Left lung (tissue), 10 donors: ENCODE measurements around the gene ANGPTL2. TPM values are rescaled to one million over a fixed set of nuclear protein-coding genes. Genes with fewer than 3 reads are reported as not detected.

Experiments used
- ATAC-seq: fragments of 200-7000 bp; cut with Tn5 transposase; one replicate; pipeline ENCODE4 v1.9.1; 2020; ENCODE audit warnings: moderate library complexity
- DNase-seq, 4 donors: peaks; one replicate each; pipeline ENCODE4 v3.0.0-alpha.2; 2013 to 2020
- H3K27ac ChIP-seq, 2 donors: fragments of 200-600 bp; sonication (generic) in 1 of 2; one replicate each; pipeline versions ENCODE4 v1.5.0 to v1.8.0; 2020 to 2021
- H3K27me3 ChIP-seq, 2 donors: fragments of 200-600 bp; sonication (generic) in 1 of 2; one replicate each; pipeline versions ENCODE4 v1.5.0 to v1.8.0; 2020 to 2021
- H3K36me3 ChIP-seq, 2 donors: fragments of 200-600 bp; sonication (generic) in 1 of 2; one replicate each; pipeline versions ENCODE4 v1.5.0 to v1.8.0; 2020 to 2021
- H3K4me1 ChIP-seq, 2 donors: fragments of 200-600 bp; one replicate each; pipeline ENCODE4 v1.8.0; 2021
- H3K4me3 ChIP-seq, 2 donors: fragments of 200-600 bp; sonication (generic) in 1 of 2; one replicate each; pipeline versions ENCODE4 v1.5.0 to v1.8.0; 2020 to 2021; ENCODE audit warnings: mild to moderate bottlenecking in 1 of 2
- H3K9me3 ChIP-seq, 2 donors: fragments of 200-600 bp; sonication (generic) in 1 of 2; one replicate each; pipeline versions ENCODE4 v1.5.0 to v1.8.0; 2020 to 2021
- CTCF ChIP-seq, 2 donors: fragments of 200-600 bp; sonication (generic) in 1 of 2; IDR thresholded peaks; one replicate each; pipeline versions ENCODE4 v1.5.0 to v1.8.0; 2021; ENCODE audit warnings: antibody characterized with exemption in 2 of 2
- intact Hi-C, 2 donors: fragments of 100-400 bp; cut with DNase I; formaldehyde crosslinking; loops; one replicate each; pipeline versions ENCODE4 v1.11.2 to v1.14.2; 2022
- polyA plus RNA-seq, 6 donors: library from polyadenylated mRNA; unstranded; fragments of 120-200 nt; gene quantifications; one replicate each; pipeline ENCODE4 v1.2.1, GENCODE V29; 2013; ENCODE audit not compliant: insufficient read length in 6 of 6
- total RNA-seq, 2 donors: library from RNA; stranded (reverse); fragmentation: NEBNext Ultra II Directional; extraction: Animal tissue kit (Norgen Biotek cat#: 25700); gene quantifications; one replicate each; pipeline ENCODE4 v1.2.1, GENCODE V29; 2021
- donor health status: DM: no; HTN: yes; CAD: no.
- donor health status: DM: no; HTN: no; CAD: no.

ANGPTL2 gene
- total and polyA plus RNA-seq, 8 donors: 22.7 to 34.7 (median 30.1) TPM

- no peaks in the 10 kb centered on the region for H3K36me3 ChIP-seq
- H3K4me1 ChIP-seq: peaks cover 12 to 17% of the 10 kb centered on the region in 2 donors
- H3K4me3 ChIP-seq: no peak overlapping the region
- DNase-seq: no peak
- no peaks in the 10 kb centered on the region for H3K9me3 ChIP-seq
- no peak for ATAC-seq
- intact Hi-C loops: no loop called here
- H3K27me3 ChIP-seq: no peaks in the 10 kb centered on the region
- no peak for TF ChIP-seq CTCF (IDR thresholded peaks at IDR 0.05)
- peak overlapping the region in 1 of 2 donors; percentile 34 for H3K27ac ChIP-seq
Observed at GRCh38 chr9:127065592-127065991, 56.8 kb downstream of the ANGPTL2 start.

- no peak for TF ChIP-seq CTCF (IDR thresholded peaks at IDR 0.05)
- intact Hi-C loops: no loop called here
- Histone ChIP-seq H3K4me1 (peaks cover 12 to 17% of the 10 kb centered on the region in 2 donors), H3K4me3 (no peak overlapping the region), H3K27me3 (no peaks in the 10 kb centered on the region), H3K27ac (no peak overlapping the region), H3K9me3 (no peaks in the 10 kb centered on the region), H3K36me3 (no peaks in the 10 kb centered on the region)
- no peak for DNase-seq
- no peak for ATAC-seq
Observed at GRCh38 chr9:127064335-127064734, 58.1 kb downstream of the ANGPTL2 start.

GRCh38 chr9:127061411-127061810 is 61.0 kb downstream of the ANGPTL2 start:
- H3K9me3 ChIP-seq: no peaks in the 10 kb centered on the region
- intact Hi-C loops: no loop called here
- no peak for DNase-seq
- H3K27ac ChIP-seq: no peak overlapping the region
- TF ChIP-seq CTCF (IDR thresholded peaks at IDR 0.05): no peak
- no peaks in the 10 kb centered on the region for H3K36me3 ChIP-seq
- ATAC-seq: no peak
- H3K4me1 ChIP-seq: peaks cover 0 to 5% of the 10 kb centered on the region in 2 donors
- H3K27me3 ChIP-seq: no peaks in the 10 kb centered on the region
- H3K4me3 ChIP-seq: no peak overlapping the region

- H3K36me3 ChIP-seq: no peaks in the 10 kb centered on the region
- ATAC-seq: peak; percentile 49
- H3K4me1 ChIP-seq: no peaks in the 10 kb centered on the region
- intact Hi-C loops: no loop called here
- DNase-seq: no peak
- no peaks in the 10 kb centered on the region for H3K27me3 ChIP-seq
- H3K27ac ChIP-seq: peak overlapping the region in 1 of 2 donors; percentile 11
- TF ChIP-seq CTCF (IDR thresholded peaks at IDR 0.05): no peak
- no peaks in the 10 kb centered on the region for H3K9me3 ChIP-seq
- H3K4me3 ChIP-seq: no peak overlapping the region
Observed at GRCh38 chr9:127059765-127060361, 62.6 kb downstream of the ANGPTL2 start.

GRCh38 chr9:127059030-127059429 is 63.4 kb downstream of the ANGPTL2 start:
- TF ChIP-seq CTCF (IDR thresholded peaks at IDR 0.05): no peak
- H3K9me3 ChIP-seq: no peaks in the 10 kb centered on the region
- intact Hi-C loops: no loop called here
- no peak overlapping the region for H3K27ac ChIP-seq
- H3K27me3 ChIP-seq: no peaks in the 10 kb centered on the region
- no peaks in the 10 kb centered on the region for H3K36me3 ChIP-seq
- no peaks in the 10 kb centered on the region for H3K4me1 ChIP-seq
- DNase-seq: no peak
- no peak for ATAC-seq
- H3K4me3 ChIP-seq: no peak overlapping the region
